GM23248 (cell line): ENCODE data around the gene RHEB. TPM values are rescaled to one million over a fixed set of nuclear protein-coding genes. Genes with fewer than 3 reads are reported as not detected.

Source experiments
- DNase-seq: peaks from one replicate; pipeline ENCODE4 v3.0.0-alpha.2; 2015
- H2AFZ ChIP-seq: fragments of 200-600 bp; sonication (generic); 2 replicates; pipeline ENCODE4 v1.6.1; 2016; ENCODE audit warnings: antibody characterized with exemption
- H3F3A ChIP-seq: fragments of 200-600 bp; sonication (generic); 2 replicates; pipeline ENCODE4 v1.6.1; 2016; ENCODE audit warnings: mild to moderate bottlenecking, antibody characterized with exemption, mixed run types; ENCODE audit not compliant: insufficient read depth
- H3K27ac ChIP-seq: fragments of 200-600 bp; sonication (generic); 2 replicates; pipeline ENCODE4 v1.5.1; 2016; ENCODE audit warnings: mild to moderate bottlenecking
- H3K27me3 ChIP-seq: fragments of 200-600 bp; sonication (generic); replicated peaks from 2 replicates; pipeline ENCODE4 v1.6.1; 2016; ENCODE audit warnings: mild to moderate bottlenecking; ENCODE audit not compliant: insufficient read depth
- H3K36me3 ChIP-seq: fragments of 200-600 bp; sonication (generic); 2 replicates; pipeline ENCODE4 v1.6.1; 2016; ENCODE audit warnings: low read depth, mild to moderate bottlenecking
- H3K4me1 ChIP-seq: fragments of 200-600 bp; sonication (generic); 2 replicates; pipeline ENCODE4 v1.6.1; 2016; ENCODE audit warnings: mild to moderate bottlenecking; ENCODE audit not compliant: insufficient read depth
- H3K4me2 ChIP-seq: fragments of 200-600 bp; sonication (generic); one replicate; pipeline ENCODE4 v1.6.1; 2016; ENCODE audit warnings: mild to moderate bottlenecking; ENCODE audit not compliant: unreplicated experiment
- H3K4me3 ChIP-seq: fragments of 200-600 bp; sonication (generic); 2 replicates; pipeline ENCODE4 v1.5.1; 2016; ENCODE audit warnings: mild to moderate bottlenecking
- H3K79me2 ChIP-seq: fragments of 200-600 bp; sonication (generic); 2 replicates; pipeline ENCODE4 v1.6.1; 2016; ENCODE audit warnings: mild to moderate bottlenecking; ENCODE audit not compliant: insufficient read depth
- H3K9ac ChIP-seq: fragments of 200-600 bp; sonication (generic); 2 replicates; pipeline ENCODE4 v1.6.1; 2016; ENCODE audit warnings: mild to moderate bottlenecking
- H3K9me2 ChIP-seq: fragments of 200-600 bp; sonication (generic); 2 replicates; pipeline ENCODE4 v1.6.1; 2016; ENCODE audit warnings: mixed run types, mild to moderate bottlenecking, moderate library complexity; ENCODE audit not compliant: insufficient read depth
- H3K9me3 ChIP-seq: fragments of 200-600 bp; sonication (generic); one replicate; pipeline ENCODE4 v1.6.1; 2017; ENCODE audit warnings: low read depth
- H4K20me1 ChIP-seq: fragments of 200-600 bp; sonication (generic); 2 replicates; pipeline ENCODE4 v1.6.0; 2016; ENCODE audit not compliant: insufficient read depth
- EZH2 ChIP-seq: fragments of 200-600 bp; sonication (generic); IDR thresholded peaks from 2 replicates; pipeline ENCODE4 v1.6.1; 2018; ENCODE audit warnings: antibody characterized with exemption, mild to moderate bottlenecking; ENCODE audit not compliant: insufficient read depth, poor library complexity, severe bottlenecking
- EZH2phosphoT487 ChIP-seq: fragments of 200-600 bp; sonication (generic); IDR thresholded peaks from 2 replicates; pipeline ENCODE4 v1.6.1; 2018; ENCODE audit warnings: antibody characterized with exemption, moderate library complexity, mild to moderate bottlenecking, low read depth; ENCODE audit not compliant: insufficient read depth
- WGBS, 2 experiments: methylation state at CpG; one replicate each; pipeline ENCODE4 v1.1.6; 2015 to 2017; ENCODE audit warnings: low lambda C conversion rate in 2 of 2, low coverage in 1 of 2; ENCODE audit errors: missing lambda C conversion rate in 2 of 2; 5-methylcytosine and 5-hydroxymethylcytosine counted together
- in situ Hi-C: fragments of 300-500 bp; cut with MboI; formaldehyde crosslinking; loops from 2 replicates; pipeline ENCODE4 v1.15.0; 2020
- polyA plus RNA-seq: library from polyadenylated mRNA; unstranded; fragments of >200 nt; fragmentation: Nextera tagmentation; extraction: Ambion mirVana; gene quantifications from 2 replicates; pipeline ENCODE4 v1.2.1, GENCODE V29; 2016
- total RNA-seq: library from RNA; depleted of rRNA; stranded (reverse); fragments of >200 nt; shearing (Covaris generic); gene quantifications from 2 replicates; pipeline ENCODE4 v1.2.3, GENCODE V29; 2014

The RHEB gene
- total and polyA plus RNA-seq, 2 experiments from 2014 or later, result 86.4 to 235 TPM

DNA sequence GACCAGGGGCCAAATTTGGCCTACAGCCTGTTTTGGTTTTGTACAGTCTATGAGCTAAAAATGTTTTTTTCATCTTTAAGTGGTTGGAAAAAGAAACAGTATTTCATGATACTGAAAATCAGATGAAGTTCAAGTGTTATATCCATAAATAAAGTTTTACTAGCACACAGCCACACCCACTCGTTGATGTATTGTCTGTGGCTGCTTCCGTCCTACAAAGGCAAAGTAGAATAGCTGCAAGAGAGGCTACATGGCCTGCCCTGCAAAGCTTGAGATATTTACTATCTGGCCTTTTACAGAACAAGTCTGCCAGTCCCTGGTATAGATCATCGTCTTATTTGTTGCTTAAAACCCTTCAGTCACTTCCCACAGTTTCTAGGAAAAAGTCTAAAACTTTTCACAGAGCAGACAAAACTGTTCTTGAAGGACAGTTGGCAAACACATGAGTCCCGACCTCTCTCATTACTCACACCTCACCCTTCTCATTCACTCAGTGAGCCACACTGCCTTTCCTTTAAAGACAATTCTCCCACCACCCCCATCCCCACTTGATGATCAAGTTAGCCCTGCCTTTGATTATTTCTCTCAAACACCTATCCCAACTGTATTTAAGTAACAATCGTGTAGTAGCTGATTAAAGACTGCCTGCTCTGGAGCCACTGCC, 9.9 kb downstream of the RHEB start:
- 74 to 77% methylated on average over 5 of the region's 5 CpGs for WGBS, 2 experiments
- TF ChIP-seq EZH2, result no peak
- TF ChIP-seq EZH2phosphoT487, result no peak
- H2AFZ ChIP-seq, result no peak overlapping the region
- H3K9ac ChIP-seq, result no peak overlapping the region
- no peak overlapping the region for H3K4me3 ChIP-seq
- H3K4me2 ChIP-seq, result no peak overlapping the region
- H3K27ac ChIP-seq, result no peak overlapping the region
- H3K9me2 ChIP-seq, result no peaks in the 10 kb centered on the region
- DNase-seq, result no peak
- no peaks in the 10 kb centered on the region for H3K9me3 ChIP-seq
- no peaks in the 10 kb centered on the region; the same call in 1 of the 2 replicates for H3K36me3 ChIP-seq
- no peaks in the 10 kb centered on the region for H3K27me3 ChIP-seq
- 0 out of 2 replicates have a peak, but pooled peaks cover 7% of the 10 kb centered on the region for H3F3A ChIP-seq
- H3K4me1 ChIP-seq, result peaks cover 6% of the 10 kb centered on the region; the same call in 1 of the 2 replicates
- H4K20me1 ChIP-seq, result peaks cover 37% of the 10 kb centered on the region
- in situ Hi-C loops, result no loop called here
- H3K79me2 ChIP-seq, result peaks cover 100% of the 10 kb centered on the region

DNA sequence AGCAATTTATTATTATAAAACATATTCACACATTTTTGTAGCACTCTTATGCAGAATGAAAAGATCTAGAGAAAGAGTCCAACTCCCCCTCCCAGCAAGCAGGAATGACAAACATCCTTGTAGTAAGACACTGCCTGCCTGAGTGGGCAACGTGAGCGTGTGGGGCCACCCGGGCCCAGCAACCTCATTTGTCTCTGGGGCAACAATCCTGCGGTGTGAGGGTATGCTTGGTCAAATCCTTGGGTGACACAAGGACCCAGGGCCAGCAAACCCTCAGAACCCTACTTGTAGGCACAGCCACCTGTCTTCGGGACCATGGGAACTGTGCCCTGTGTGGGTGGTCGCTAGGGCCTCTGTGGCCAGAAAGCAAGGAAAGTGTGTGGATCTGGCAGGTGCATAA, 10.7 kb downstream of the RHEB start:
- Histone ChIP-seq H3K4me2 (no peak overlapping the region), H3F3A (peaks cover 15% of the 10 kb centered on the region), H3K4me3 (no peak overlapping the region), H3K9me3 (no peaks in the 10 kb centered on the region), H3K9me2 (no peaks in the 10 kb centered on the region), H2AFZ (no peak overlapping the region), H3K27me3 (no peaks in the 10 kb centered on the region), H3K79me2 (peaks cover 100% of the 10 kb centered on the region), H3K27ac (no peak overlapping the region), H3K36me3 (no peaks in the 10 kb centered on the region; the same call in 1 of the 2 replicates), H3K4me1 (peaks cover 12% of the 10 kb centered on the region), H4K20me1 (peaks cover 29% of the 10 kb centered on the region), H3K9ac (no peak overlapping the region)
- in situ Hi-C loops, result no loop called here
- 85 to 90% methylated on average over 6 of the region's 6 CpGs for WGBS, 2 experiments
- DNase-seq, result no peak
- TF ChIP-seq EZH2 (no peak), EZH2phosphoT487 (no peak)

DNA sequence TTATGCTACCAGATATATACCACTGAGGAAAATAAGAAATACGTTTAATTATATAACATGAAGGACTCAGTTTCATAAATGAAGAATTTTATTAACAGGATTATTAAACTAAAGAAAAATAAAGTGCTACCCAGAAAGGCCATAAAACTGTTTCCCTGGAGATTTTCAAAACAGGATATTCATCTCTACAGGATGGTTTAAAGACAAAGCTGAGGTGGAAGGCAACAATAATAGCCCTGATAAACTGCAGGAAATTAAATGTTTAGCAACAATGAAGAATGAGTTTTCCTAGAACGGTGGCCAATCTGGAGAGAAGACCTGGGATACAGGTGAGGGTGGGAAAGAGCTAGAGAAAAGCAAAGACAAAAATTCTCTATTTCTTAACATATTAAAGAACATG, 11.9 kb downstream of the RHEB start:
- WGBS, 2 experiments, result 74 to 80% methylated on average over 2 of the region's 2 CpGs
- TF ChIP-seq EZH2, result no peak
- no peak for TF ChIP-seq EZH2phosphoT487
- peaks cover 26% of the 10 kb centered on the region for H4K20me1 ChIP-seq

DNA sequence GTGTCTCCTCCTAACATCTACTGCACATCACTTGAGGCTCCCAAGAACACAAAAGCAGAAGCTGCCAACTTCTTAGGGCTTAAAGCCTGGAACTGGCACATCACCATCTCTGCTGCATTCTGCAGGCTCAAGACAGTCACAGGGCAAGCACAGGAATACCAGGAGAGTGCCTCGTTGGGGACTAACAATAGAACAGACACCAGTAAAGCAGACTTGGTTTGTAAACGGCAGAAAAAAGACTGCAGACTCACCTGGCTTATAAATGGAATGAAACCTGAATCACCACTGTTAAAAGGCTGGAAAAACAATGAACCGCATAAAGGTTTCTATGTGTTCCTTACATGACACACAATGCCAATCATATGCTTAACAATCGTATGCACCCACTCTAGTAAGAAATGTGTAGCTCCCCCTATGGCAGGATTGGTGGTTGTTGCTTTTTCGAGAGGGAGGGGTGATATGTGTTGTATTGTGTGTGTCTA, 12.8 kb downstream of the RHEB start:
- Histone ChIP-seq H3K27ac (no peak overlapping the region), H3K9me3 (no peaks in the 10 kb centered on the region), H3K27me3 (no peaks in the 10 kb centered on the region), H3F3A (peaks cover 33% of the 10 kb centered on the region), H3K4me3 (no peak overlapping the region), H3K9ac (no peak overlapping the region), H3K79me2 (peaks cover 100% of the 10 kb centered on the region), H3K9me2 (no peaks in the 10 kb centered on the region), H3K4me2 (no peak overlapping the region), H2AFZ (no peak overlapping the region), H4K20me1 (peaks cover 21% of the 10 kb centered on the region), H3K4me1 (peaks cover 29% of the 10 kb centered on the region), H3K36me3 (no peaks in the 10 kb centered on the region)
- in situ Hi-C loops, result no loop called here
- TF ChIP-seq EZH2phosphoT487, result no peak
- TF ChIP-seq EZH2, result no peak
- DNase-seq, result no peak
- WGBS, 2 experiments, result 35 to 41% methylated on average over 5 of the region's 5 CpGs

More for the DNA sequence above, 11.9 kb downstream of the RHEB start:
- Histone ChIP-seq H3K27me3 (no peaks in the 10 kb centered on the region), H3K9me2 (no peaks in the 10 kb centered on the region), H3K4me1 (peaks cover 23% of the 10 kb centered on the region), H3K36me3 (no peaks in the 10 kb centered on the region), H3K9me3 (no peaks in the 10 kb centered on the region), H2AFZ (no peak overlapping the region), H3K9ac (no peak overlapping the region), H3K4me2 (no peak overlapping the region), H3K79me2 (peaks cover 100% of the 10 kb centered on the region), H3F3A (peaks cover 25% of the 10 kb centered on the region), H3K27ac (no peak overlapping the region), H3K4me3 (no peak overlapping the region)
- in situ Hi-C loops, result no loop called here
- DNase-seq, result no peak
